GM18951 (cell line): ENCODE results near the gene DUSP8.

Experiments used
- POLR2A ChIP-seq: IDR thresholded peaks from 4 replicates; pipeline ENCODE4 v1.6.1; 2011; ENCODE audit warnings: mild to moderate bottlenecking; ENCODE audit not compliant: insufficient read length, insufficient read depth; ENCODE audit errors: extremely low read depth
- in situ Hi-C: fragments of 300-500 bp; cut with MboI; formaldehyde crosslinking; loops from one replicate; pipeline ENCODE4 v1.12.0; 2022; ENCODE audit warnings: low sequenced_read_pairs, mixed read lengths, inconsistent platforms; ENCODE audit not compliant: unreplicated experiment

Gene DUSP8

GRCh38 chr11:1546536-1547466 is 25.3 kb downstream of the DUSP8 start:
- no peak for TF ChIP-seq POLR2A
- in situ Hi-C loops = no loop called here

- in situ Hi-C loops = no loop called here
- no peak for TF ChIP-seq POLR2A
Measured at GRCh38 chr11:1546077-1546535, 26.0 kb downstream of the DUSP8 start.

GRCh38 chr11:1545432-1545831 is 26.6 kb downstream of the DUSP8 start:
- in situ Hi-C loops = no loop called here
- TF ChIP-seq POLR2A = no peak

- in situ Hi-C loops = no loop called here
Measured at GRCh38 chr11:1544536-1544935, 27.5 kb downstream of the DUSP8 start.

GRCh38 chr11:1543606-1544263 is 28.3 kb downstream of the DUSP8 start:
- TF ChIP-seq POLR2A = no peak
- in situ Hi-C loops = no loop called here

More at GRCh38 chr11:1544536-1544935, 27.5 kb downstream of the DUSP8 start:
- no peak for TF ChIP-seq POLR2A

DNA sequence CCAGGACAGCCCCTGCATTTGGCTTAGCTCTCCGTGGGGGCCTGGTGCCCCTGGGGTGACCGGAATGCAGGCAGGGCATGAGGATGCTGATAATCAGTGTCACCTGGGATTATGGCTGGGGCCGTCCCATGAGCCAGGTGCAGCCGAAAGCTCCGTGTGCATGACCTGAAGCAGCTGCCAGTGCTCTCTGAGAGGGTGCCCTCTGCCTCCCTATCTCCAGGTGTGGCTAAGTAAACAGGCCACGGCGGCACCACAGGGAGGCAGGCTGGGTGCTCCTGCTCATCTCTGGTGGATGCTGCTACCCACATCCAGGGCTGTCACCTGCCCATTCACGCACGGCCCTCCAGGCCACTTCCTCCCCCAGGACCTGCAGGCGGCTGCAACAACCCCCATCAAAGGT is 29.8 kb downstream of the DUSP8 start:
- no peak for TF ChIP-seq POLR2A
- in situ Hi-C loops = no loop called here

- in situ Hi-C loops = no loop called here
Measured at GRCh38 chr11:1541474-1542204, 30.4 kb downstream of the DUSP8 start.

GRCh38 chr11:1540074-1540473 is 32.0 kb downstream of the DUSP8 start:
- in situ Hi-C loops = no loop called here
- TF ChIP-seq POLR2A = no peak

More at GRCh38 chr11:1541474-1542204, 30.4 kb downstream of the DUSP8 start:
- no peak for TF ChIP-seq POLR2A

DNA sequence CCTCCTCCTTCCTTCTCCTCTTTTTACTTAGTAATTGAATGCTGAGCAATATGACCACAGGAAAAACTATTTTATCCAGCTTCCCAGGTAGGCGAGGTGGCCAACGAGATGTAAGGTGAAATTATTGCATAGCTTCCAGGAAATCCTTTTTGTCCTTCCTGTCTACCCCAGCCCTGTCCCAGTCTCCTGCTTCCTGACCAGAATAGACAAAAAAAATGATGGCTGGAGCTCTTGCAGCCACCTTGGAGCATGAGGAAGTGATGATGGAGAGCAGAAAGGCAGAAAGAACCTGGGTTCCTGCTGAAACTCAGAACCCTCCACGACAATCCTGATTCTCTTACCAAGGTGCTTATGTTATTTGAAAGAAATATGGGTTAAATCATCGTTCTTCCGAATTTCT is 33.9 kb downstream of the DUSP8 start:
- no peak for TF ChIP-seq POLR2A
- in situ Hi-C loops = no loop called here

DNA sequence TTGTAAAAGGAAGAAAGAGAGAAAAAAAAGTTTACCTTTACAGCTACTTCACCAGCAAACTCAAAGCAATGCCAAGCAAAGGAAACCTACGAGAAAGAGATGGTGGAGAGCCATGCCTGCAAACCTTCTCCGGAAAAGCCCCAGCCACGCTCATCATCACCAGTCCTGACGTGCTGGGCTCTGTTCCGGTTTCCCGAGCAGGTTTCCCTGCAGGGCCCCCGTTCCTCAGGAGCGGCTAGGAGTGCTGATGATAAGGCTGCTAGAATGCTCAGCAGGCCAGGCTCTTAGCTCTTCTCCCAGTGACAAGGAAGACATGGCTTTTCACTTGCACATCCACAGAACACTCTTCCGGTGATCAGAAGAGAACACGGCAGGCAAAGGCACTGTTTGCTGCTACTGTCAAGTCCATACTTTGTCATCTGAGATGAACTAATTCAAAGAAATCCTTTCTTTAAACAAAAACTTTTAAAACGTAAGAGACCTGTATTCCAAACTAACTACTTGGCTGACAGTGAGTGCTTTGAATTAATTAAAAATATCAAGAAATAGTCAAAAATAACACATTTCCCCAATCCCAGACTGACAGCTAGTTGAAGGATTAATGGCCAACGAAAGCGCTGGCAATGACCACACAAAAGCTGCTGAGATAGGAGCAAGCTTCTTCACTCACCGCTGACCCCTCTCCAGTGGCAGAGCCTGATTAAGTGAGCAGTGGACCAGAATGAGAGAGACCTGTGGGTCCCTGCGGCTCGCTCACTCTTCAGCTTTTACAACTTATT is 35.8 kb downstream of the DUSP8 start:
- in situ Hi-C loops = no loop called here
- no peak for TF ChIP-seq POLR2A

DNA sequence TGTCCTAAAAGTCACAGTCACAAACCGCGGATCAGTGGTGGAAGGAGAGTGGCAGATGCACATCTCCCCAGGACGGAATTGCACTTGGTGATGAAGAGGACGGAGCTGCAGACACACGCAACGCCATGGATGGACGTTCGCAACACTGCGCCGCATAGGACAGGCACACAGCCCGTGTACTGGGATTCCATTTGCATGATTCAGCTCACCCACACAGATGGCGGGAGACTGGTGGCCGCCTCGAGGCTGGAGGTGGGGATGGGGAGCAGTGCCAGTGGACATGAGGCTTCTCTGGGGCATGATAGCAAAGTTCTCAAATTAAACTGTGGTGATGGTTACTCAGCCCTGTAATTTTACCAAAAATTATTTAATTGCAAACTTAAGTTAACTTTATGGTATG is 37.4 kb downstream of the DUSP8 start:
- TF ChIP-seq POLR2A = no peak
- in situ Hi-C loops = no loop called here

GRCh38 chr11:1534171-1534570 is 37.9 kb downstream of the DUSP8 start:
- in situ Hi-C loops = no loop called here
- TF ChIP-seq POLR2A = no peak
